HG03521 (cell line): ENCODE measurements around the gene TMEM184A.

Experiments used
- ATAC-seq: cut with Tn5 transposase; IDR thresholded peaks from one replicate; pipeline ENCODE4 v1.9.1; 2021; ENCODE audit warnings: mild to moderate bottlenecking, moderate library complexity; ENCODE audit not compliant: unreplicated experiment

The TMEM184A gene

GRCh38 chr7:1569016-1569415, 13.0 kb upstream of the TMEM184A start:
- ATAC-seq, result no peak

DNA sequence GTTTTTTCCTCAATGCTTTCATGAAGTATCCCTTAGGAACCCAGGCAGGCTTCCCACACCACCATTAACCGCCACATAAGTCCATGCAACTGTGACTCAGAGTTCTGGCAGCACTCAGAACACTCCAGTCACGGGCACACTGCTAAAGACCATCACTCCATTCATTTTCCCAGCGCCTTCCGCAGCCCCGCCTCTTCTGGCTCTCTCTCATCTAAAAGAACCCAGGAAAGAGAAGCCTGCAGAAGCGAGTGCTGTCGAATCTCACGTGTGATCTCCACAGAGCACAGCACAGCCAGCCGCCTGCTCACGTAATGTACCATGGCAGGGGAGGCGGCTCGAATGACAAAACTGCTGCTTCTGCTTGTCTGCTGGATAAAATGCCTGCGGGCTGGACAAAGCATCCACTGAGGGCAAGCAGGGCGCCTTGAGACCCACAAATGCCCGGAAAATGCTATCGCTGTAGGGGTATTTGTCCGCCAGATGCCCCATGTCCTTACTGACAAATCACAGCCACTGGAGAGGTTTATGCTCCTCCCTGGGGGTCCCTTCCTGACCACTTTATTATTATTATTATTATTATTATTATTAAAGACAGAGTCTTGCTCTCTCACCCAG, 12.0 kb upstream of the TMEM184A start:
- ATAC-seq, result no peak

DNA sequence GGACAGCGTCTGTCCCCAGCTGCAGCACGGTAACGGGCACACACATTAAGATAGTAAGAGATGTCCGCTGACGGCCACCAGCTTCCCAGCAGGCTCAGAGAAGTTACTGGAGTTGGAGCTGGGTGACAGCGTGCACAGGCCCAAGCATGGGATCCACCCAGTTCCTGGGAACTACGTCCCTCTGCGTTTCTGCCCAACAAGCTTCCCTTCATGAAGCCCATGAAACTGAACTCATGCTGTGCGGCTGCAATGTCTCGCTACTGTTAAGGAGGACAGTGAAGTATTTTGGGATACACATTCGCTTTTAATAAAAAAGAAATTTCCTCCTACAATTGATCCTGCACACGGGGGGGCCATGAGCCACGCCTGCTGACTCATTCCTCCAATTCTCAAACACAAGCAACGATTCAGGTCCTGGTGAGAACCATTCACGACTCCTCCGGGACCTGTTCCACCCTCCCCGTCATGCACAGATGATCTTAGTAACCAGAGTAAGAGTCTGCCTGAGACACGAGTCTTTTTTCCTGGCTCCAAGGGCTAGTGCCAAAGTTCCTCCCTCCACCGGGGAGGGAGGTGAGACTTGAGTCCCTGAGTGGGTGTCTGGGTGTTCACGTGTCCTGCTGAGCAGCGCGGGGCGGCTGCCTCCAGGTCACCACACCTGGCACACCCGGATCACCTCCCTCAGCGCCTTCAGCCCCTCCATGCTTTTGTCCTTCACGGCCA, 11.2 kb upstream of the TMEM184A start:
- no peak for ATAC-seq

GRCh38 chr7:1566687-1567048, 10.7 kb upstream of the TMEM184A start:
- no peak for ATAC-seq

- ATAC-seq, result no peak
Observed at GRCh38 chr7:1564603-1565022, 8.6 kb upstream of the TMEM184A start.

- no peak for ATAC-seq
Observed at GRCh38 chr7:1563981-1564602, 8.1 kb upstream of the TMEM184A start.

DNA sequence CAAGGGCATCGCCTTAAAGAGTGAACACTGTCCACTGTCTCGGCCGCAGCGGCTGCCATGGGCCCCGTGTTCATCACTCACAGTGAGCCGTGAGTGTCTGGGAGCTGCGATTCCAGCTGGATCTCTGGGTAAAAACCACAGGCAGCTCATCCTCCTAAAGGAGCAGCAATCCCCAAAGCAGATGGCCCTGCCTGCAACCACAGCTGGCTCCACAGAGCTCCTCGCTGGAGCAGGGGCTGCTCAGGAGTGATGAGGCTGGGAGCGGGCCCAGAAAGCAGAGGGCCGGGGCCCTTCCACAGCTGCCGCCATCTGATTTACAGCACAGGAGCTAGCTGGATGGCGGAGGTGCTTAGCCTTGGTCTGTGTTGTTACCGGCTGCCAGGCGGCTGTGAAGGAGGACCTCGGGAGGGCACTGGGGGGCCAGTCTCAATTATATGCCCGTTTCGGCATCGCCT, 6.6 kb upstream of the TMEM184A start:
- no peak for ATAC-seq

GRCh38 chr7:1562116-1562515, 6.1 kb upstream of the TMEM184A start:
- ATAC-seq, result no peak

DNA sequence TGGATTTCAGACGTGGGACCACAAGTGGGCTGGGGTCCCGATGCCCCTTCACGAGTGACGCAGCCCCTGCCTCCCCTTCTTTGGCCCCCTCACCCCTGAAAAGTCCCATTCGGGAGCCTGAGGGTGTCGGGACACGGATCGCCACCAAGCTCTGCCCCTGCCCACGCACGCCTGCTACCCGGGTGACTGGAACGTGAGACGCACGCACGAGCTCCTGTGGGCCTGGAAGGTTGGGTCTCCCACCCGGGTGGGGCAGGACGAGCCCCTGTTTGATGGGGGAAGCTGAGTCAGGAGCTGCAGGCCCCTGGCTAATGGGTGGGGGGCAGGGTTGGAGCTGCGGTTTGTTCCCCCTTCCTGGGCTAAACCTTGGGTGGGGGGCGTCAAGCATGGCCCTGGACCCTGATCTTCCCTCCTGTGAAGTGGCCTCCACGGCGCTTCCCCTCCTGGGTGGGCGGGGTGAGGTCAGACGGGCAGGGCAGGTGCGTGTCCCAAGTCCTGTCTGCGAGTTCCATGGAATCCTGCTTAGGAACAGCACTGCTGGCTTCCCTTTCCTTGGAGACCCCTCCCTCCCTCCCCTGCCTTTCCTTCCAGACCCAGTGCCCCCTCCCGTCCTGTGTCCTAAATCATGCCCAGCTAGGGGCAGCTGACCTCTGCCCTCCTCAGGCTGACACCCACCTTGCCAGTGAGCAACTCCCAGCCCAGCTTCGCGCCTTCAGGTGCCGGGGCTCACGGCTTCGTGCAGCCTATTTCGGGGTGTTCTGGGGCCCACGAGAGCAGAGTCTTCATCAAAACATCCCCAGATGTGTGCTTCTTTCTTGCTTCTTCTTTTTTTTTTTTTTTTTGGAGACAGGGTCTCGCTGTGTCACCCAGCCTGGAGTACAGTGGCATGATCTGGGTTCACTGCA, 5.3 kb upstream of the TMEM184A start:
- ATAC-seq, result no peak

DNA sequence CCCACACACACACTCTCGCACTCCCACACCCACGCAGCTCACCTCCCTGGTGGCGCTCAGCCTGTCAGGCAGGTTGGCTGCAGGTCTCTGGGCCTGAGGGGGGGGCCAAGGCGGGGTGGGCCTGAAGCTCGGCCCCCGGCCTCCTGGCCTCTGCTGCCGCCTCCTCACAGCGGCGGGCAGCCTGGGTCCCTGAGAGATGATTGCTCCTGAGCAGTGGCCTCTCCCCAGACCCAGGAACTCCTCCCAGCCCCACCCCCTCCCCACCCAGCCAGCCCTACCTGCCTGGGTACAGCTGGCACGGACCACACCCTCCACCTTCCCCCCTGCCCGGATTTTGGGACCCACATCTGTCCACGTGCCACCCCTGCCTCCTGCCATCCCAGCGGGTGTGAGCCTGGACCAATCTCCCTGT, 4.6 kb upstream of the TMEM184A start:
- no peak for ATAC-seq

DNA sequence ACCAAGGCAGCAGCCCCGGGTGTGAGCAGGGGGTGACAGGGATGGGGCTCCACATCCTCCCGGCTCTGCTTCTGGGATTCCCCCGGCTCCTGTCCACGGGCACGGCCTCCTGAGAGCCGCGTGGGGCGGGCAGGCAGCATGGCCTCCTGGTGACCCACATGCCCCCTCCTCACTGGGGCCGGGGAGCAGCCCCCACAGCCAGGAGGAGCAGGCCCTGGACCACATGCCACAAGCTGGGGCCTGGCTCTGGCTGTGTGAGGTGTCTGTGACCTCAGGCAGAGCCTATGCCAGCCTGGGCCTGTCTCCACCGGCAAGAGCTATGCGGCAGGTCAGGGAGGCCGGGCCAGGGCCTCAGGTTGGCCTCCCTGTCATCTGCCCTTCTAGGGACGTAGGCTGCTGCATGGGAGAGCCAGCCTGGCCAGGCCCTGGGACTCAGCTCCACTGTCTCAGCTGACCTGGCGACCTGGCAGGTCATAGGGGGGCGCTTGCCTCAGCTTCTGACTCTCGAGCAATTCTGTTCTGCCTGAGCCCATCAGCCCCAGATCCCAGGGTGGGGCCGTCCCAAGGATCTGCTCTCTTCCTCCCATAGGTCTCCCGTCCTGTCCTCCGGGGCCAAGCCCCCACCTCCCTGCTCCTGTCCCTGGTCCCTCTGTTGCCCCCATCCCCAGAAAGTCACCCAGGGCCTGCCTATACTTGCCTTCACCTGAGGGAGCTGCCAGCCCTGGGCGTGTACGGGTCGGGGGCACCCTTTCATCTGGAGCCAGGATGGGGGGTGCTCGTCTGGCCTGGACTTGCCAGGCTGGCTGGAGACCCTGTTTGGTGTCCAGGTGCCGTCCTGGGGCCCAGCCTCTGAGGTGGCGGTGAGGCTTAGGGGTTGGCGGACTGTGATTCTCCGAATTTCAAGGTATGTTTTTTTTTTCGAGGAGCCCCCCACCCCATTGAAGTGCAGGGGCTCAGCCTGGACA, 3.9 kb upstream of the TMEM184A start:
- no peak for ATAC-seq

DNA sequence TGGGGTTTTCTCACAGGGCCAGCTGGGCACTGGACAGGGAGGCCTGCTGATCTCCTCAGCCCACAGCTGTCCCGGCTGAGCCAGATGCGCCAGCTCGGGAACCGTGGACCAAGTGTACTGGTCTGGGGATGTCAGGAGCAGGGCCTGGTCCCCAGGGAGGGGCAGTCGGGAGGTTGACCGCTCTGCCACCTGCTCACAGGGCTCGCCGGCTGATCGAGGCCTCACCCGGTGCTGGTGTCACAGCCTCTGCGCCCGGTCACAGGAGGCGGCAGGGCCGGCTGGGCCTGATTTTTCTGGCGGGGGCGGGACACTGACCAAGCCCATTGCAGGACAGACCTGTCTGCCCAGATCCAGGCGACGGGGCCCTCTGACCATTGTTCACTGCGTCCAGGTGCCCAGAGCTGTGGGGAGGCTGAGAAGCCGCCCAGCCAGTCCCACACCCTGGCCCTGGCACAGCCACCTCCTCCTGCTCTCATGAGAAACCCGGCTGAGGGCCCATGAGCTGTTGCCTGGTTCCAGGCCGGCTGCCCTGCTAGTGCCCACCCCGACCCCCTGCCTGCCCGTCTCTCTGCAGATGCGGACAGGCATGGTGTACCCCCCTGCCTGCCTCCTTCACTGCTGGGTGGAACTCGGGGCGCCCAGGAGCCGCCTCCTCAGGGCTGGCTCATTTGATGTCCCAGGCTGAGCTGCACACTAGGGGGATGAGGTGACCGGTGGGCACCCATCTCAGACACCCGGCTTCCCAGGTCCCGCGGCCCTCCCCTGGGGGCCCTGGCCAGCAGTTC, 3.0 kb upstream of the TMEM184A start:
- no peak for ATAC-seq

- ATAC-seq, result no peak
Observed at GRCh38 chr7:1558181-1558811, 2.3 kb upstream of the TMEM184A start.

DNA sequence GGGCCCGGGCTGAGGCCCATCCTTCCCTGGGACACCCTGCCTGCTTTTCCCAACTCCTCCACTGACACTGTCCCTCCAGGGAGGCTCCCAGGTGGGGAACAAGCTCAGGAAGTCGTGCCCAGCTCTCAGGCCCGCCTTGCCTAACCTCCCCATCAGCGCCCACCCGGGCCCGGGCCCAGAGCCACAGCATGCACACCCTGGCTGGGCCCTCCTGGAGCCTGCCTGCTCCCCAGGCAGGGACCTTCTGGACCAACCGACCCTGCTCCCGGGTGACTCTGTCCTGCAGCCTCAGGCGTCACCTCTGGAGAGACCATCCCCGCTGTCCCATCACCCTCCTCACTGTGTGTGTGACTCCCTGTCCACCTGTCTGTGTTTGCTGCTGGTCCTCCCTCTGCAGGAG, 1.8 kb upstream of the TMEM184A start:
- no peak for ATAC-seq

GRCh38 chr7:1557006-1557405, 1.0 kb upstream of the TMEM184A start:
- ATAC-seq, result no peak

DNA sequence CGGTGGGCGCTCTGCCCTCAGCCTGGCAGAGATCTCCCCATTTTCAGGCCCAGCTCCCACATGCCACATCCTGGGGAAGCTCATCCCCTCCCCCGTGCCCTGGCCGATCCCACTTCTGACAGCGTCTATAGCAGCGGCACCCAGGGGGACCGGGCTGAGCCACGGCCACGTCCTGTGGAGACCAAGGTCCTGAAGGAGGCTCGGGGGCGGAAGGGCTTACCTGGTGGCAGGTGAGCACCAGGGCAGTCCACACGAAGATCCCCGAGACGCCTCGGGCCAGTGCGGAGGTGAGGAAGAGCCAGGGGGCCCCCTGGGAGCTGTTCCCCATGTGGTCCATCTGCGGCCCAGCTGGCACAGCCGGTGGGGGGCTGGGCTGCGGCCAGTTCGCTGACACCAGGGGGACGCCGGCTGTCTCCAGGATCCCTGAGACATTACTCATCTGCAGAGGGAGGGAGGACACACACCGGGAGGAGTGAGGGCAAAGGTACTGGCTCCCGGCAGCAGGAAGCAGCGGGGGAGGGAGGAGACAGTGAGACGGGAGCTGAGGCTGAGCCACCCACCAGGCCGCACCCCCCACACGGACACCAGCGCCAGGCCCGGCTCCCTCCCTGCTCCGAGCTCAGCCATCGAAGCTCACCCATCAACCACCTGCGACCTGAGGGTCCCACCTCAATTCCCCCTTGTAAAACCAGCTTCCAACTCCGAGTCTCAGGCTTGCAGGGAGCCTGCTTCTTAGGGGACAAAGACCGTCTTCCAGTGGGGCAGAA, 776 bp downstream of the TMEM184A start:
- ATAC-seq, result no peak

DNA sequence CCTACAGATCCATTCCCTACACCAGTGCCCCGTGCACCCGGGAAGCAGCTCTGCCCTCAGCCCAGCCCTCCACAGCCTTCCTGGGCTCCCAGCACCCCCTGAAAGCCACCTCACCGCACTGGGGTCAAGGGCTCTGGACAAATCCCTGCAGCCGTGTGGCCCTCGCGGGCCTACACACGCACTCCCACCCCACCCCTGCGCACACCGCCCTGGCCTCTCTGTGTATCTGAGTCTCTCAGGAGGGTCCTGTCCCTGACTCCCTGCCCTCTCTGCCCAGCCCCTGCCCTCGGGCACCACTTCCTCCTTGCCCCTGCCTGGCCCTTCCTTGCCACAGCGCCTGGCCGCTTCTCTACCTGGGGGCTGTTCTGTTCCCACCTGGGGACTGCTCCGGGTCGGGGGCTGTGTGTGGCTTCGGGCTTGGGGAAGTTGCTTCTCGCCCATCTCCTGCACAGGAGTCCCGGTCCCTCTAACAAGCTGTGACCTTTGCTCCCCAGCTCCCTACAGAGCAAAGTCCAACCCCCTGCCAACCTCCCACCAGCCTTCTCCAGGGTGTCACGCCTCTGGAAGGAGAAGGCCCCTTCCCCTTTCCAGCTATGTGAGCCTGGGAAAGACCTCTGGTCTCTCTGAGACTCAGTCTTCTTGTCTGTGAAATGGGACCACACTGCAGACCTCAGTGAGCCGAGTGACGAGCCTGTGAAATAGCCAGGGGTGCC, 1.5 kb downstream of the TMEM184A start:
- ATAC-seq, result no peak
